ENCODE measurements around the gene TECR.

TECR gene

GRCh38 chr19:14494411-14494810 lies 35.0 kb upstream of the TECR start:
- DNase-seq (ENCODE audit: insufficient read length, low spot score) (no peak), FAIRE-seq (no peak)
- TF ChIP-seq CTCF (IDR thresholded peaks at IDR 0.05; ENCODE audit: insufficient read depth, missing control alignments) = no peak

- DNase-seq (ENCODE audit: insufficient read length, low spot score) (no peak), FAIRE-seq (no peak)
- no peak for TF ChIP-seq CTCF (IDR thresholded peaks at IDR 0.05; ENCODE audit: insufficient read depth, missing control alignments)
Observed at GRCh38 chr19:14494910-14495671, 34.3 kb upstream of the TECR start.

- no peak for DNase-seq (ENCODE audit: insufficient read length, low spot score)
- TF ChIP-seq CTCF (IDR thresholded peaks at IDR 0.05; ENCODE audit: insufficient read depth, missing control alignments) = no peak
- no peak for FAIRE-seq
Observed at GRCh38 chr19:14495672-14496028, 33.7 kb upstream of the TECR start.

DNA sequence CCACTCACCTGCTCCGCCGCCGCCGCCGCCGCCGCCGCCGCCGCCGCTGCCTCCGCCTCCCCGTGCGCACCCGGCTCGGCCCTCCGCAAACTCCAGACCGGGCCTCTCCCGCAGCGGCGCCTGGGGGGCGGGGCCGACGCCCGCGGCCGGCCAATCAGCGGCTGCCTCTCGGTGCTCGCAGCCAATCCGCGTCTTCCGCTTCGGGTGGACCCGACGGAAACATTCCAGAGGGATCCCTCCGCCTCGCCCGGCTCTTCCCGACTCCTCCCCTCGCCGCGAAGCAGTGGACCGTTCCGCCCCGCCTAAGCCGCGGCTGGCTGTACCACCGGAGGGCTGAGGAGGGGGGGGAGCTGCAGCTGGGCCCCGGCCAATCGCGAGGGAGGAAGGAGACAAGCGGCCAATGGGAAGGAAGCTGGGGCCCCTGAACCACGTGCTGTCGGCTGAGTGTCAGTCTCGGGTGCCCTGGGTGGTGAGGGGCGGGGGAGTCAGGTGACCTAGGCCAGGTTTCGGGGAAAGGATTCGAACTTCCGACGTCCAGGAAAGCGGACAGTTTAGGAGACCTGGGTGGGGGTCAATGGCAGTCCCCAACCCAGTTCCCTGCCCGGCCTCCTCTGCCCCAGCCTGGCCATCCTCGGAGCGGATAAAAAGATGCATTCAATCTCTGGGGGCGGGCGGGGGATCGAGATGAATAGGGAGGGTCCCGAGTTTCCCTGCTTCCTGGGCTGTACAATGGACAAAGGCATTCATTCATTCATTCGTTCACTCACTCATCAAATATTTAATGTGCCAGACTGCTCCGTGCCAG lies 33.2 kb upstream of the TECR start, which contains the start of gene GIPC1:
Gene GIPC1 (minus strand): TSS at position 99 of the 805 bp plus-strand sequence. CDS start 13,151 bp downstream, outside the sequence.
- no peak for TF ChIP-seq CTCF (IDR thresholded peaks at IDR 0.05; ENCODE audit: insufficient read depth, missing control alignments)
- FAIRE-seq (no peak), DNase-seq (ENCODE audit: insufficient read length, low spot score) (peak; percentile 98)

- TF ChIP-seq CTCF (IDR thresholded peaks at IDR 0.05; ENCODE audit: insufficient read depth, missing control alignments) = no peak
- FAIRE-seq (no peak), DNase-seq (ENCODE audit: insufficient read length, low spot score) (no peak)
Observed at GRCh38 chr19:14496834-14497227, 32.6 kb upstream of the TECR start.

DNA sequence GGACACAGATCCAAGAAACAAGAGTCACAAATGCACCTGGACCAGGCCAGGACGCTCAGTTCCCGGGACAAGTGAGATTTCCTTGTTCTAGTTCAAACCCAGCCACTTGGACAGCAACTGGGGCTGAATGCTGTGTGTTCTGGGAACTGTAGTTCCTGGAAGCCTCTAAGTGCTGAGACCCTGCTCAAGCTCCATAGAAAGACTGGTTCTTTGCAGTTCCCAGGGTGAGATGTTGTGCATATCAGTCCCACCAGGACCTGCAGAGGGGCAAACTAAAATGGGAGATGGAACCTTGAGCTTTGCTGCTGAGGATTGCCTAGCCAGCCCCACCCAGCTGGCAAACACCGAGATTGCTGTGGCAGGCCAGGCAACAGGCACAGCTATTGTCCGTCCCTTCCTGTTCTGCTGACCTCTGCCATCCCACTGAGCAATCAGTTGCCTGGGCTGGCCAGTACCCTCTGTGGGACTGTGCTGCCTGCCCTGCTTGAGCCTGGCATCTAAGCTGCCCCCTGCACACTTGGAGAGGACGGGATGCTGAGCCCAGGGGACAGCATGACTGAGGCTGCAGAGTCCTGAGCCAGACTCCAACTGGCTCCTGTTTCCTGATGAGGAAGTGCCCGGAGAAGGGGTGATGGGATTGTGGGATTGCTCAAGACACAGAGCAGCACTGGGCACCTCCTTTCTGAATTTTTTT lies 32.0 kb upstream of the TECR start:
- FAIRE-seq = no peak
- no peak for TF ChIP-seq CTCF (IDR thresholded peaks at IDR 0.05; ENCODE audit: insufficient read depth, missing control alignments)
- DNase-seq (ENCODE audit: insufficient read length, low spot score) = no peak

All from D721Med (cell line).